AG09319 (cell line): ENCODE measurements around the gene NUP210.

Experiments
- DNase-seq: peaks from one replicate; pipeline ENCODE4 v3.0.0-alpha.2; 2010; ENCODE audit warnings: low read depth; ENCODE audit errors: extremely low read depth
- TF ChIP-seq, protein P1 (sequence below): IDR thresholded peaks from 2 replicates; pipeline ENCODE4 v1.5.1; 2011; ENCODE audit warnings: low read depth, mild to moderate bottlenecking, inconsistent platforms, low read length, moderate library complexity

The NUP210 gene

DNA sequence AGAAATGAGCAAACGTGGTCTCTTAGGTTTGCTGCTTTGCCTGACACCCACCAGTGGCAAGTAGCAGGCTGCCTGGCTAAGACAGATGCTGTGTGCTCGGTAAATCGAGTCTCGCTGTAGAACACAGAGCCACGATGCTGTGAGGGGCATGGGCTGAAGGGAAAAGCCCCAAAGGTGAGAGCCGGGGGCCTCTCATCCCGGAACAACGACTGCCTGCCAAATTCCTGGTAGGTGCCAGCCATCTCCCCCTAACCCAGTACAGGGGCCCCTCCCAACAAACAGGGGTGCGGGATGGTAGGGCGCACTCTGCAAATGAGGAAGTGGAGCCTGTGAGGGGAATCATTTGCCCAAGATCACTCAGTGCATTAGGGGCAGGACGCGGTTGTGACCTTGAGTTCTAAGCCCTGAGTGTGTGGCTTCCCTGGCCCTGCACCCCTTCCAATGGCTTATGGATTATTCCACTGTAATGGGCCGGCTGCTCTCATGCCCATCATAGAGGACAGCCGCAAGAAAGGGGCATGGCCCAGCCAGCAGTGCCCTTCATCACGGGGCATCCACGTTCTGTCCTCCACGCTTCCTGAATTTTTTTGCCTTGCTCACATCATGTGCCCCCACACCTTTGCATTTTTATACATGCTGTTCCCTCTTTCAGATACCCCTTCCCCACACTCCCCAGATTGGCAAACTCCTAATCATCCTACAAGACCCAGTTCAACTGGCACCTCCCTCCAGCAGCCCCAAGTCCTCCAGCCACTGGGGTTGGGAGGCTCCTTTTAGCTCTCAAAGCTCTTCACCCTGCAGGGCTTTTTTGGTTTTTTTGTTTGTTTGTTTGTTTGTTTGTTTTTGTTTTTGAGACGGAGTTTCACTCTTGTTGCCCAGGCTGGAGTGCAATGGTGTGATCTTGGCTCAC lies 125.4 kb downstream of the NUP210 start:
- no peak for DNase-seq
- TF ChIP-seq, protein P1, sequence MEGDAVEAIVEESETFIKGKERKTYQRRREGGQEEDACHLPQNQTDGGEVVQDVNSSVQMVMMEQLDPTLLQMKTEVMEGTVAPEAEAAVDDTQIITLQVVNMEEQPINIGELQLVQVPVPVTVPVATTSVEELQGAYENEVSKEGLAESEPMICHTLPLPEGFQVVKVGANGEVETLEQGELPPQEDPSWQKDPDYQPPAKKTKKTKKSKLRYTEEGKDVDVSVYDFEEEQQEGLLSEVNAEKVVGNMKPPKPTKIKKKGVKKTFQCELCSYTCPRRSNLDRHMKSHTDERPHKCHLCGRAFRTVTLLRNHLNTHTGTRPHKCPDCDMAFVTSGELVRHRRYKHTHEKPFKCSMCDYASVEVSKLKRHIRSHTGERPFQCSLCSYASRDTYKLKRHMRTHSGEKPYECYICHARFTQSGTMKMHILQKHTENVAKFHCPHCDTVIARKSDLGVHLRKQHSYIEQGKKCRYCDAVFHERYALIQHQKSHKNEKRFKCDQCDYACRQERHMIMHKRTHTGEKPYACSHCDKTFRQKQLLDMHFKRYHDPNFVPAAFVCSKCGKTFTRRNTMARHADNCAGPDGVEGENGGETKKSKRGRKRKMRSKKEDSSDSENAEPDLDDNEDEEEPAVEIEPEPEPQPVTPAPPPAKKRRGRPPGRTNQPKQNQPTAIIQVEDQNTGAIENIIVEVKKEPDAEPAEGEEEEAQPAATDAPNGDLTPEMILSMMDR = no peak

DNA sequence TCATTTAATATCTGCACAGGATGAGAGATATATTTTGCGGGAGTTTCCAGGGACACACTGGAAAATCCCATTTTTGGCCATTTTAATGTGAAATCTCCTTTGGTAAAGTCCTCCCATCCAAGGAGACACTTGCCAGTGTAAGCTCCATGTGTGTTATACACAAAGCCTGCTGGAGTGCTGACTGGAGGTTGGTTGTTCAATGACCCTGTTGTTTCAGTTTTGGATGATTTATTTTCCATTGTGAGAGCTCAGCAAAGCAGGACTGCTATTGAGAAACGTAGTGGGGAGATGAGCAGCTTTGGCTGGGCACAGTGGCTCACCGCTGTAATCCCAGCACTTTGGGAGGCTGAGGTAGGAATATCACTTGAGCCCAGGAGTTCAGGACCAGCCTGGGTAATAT lies 127.7 kb downstream of the NUP210 start:
- no peak for DNase-seq
- TF ChIP-seq, protein P1 = no peak

DNA sequence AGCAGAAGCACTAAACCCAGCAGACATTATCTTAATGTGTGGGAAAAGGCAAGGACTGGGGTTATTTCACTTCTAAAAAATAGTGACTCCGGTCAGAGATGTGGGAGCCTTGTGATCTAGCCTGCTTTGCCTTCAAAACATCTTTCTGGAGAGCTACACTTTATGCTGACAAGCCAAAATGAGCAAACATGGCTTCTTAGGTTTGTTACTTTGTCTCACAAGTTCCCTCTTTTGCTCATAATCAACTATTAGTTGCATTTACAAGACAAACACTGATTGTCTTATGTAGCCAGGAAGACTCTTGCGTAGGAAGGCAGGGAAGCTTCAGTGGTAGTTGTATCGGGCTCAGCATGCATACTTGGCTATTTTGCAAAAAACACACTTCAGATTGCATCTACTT lies 129.2 kb downstream of the NUP210 start:
- TF ChIP-seq, protein P1 = no peak
- DNase-seq = no peak

DNA sequence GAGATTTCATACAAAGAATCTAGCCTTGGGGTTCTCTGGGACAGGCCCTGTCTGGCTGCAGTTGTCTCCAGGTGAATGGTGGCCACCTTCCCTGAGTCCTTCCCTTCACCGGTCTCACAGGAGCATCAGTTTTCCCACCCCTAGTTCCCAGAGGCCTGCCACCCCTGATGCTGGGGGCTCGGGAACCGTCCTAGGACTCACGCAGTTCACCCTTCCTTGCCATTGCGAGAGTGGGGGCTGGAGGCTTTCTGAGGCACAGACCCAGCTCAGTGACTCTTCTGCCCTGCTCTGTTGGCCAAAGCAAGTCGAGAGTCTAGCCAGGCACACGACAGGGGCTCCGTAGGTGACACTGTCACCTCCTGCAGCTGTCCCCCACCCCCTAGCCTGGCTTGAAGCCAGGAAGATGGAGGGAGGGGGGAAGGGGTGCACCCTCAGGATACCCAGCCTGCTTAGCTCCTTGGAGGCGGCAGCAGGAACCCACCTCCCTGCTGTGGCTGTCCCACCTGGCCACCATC lies 130.3 kb downstream of the NUP210 start:
- TF ChIP-seq, protein P1 = no peak
- no peak for DNase-seq

DNA sequence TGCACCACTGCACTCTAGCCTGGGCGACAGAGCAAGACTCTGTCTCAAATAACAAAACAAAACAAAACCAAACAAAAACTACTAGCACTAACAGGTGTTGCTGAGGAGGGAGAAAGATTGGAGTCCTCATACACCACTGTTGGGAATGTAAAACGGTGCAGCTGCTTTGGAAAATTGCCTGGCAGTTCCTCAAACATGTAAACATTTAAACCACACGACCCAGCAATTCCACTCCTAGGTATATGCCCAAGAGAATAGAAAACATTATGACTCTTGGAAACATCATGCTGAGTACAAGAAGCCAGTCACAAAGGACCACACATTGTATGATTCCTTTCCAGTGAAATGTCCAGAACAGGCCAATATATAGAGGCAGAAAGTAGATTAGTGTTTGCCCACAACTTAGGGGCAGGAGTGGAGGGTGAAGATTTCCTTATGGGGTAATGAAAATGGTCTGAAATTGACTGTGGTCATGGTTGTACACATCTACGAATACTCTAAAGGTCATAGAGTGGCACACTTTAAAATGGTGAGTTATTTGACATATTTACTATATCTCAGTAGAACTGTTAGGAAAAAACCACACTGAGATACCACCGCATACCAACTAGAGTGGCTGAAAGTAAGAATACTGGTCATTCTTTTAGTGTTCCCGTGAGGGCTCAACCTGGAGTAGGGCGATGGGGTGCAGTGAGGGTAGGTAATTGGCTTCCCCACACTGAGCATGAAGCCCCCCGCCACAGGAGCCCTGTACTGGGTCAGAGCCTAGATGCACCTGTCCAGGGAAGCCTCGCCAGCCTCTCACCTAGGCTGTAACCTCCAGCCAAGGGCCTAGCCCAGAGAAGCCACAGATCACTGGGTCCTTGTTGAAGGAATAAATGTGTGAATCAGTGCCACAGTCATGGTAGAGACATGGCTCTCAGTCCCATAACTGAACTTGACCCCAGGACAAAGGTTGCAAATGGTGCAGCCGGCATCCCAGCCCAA lies 131.1 kb downstream of the NUP210 start:
- TF ChIP-seq, protein P1 = no peak
- no peak for DNase-seq

DNA sequence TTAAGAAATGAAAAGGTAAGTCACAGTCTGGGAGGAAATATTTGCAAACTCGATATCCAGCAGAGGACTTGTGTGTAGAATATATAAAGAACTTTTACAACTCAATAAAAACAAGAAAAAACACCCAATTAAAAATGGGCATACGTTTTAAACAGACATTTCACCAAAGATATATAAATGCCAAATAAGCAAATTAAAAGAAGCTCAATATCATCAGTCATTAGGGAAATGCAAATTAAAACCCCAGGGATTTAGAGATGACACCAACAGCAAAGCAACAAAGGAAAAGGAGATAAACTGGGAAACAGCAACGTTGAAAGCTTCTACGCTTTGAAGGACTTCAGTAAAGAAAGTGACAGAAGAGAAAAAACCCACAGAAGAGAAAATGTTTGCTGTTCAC lies 132.3 kb downstream of the NUP210 start:
- DNase-seq = no peak
- TF ChIP-seq, protein P1 = no peak
